Breast epithelium (tissue), 4 donors: ENCODE results near the gene MMP15. TPM values are rescaled to one million over a fixed set of nuclear protein-coding genes. Genes with fewer than 3 reads are reported as not detected.

Experiments
- DNase-seq, 2 donors: peaks; one replicate each; pipeline ENCODE4 v3.0.0-alpha.2; 2019; ENCODE audit warnings: low spot score in 2 of 2
- H3K27ac ChIP-seq, 2 donors: fragments of 200-600 bp; sonication (generic) in 1 of 2; one replicate each; pipeline ENCODE4 v1.5.1; 2016 to 2019; ENCODE audit warnings: mild to moderate bottlenecking in 1 of 2
- H3K27me3 ChIP-seq, 2 donors: fragments of 200-600 bp; sonication (generic) in 1 of 2; one replicate each; pipeline versions ENCODE4 v1.5.1 to v1.6.0; 2017 to 2019; ENCODE audit warnings: control low read depth in 1 of 2, mild to moderate bottlenecking in 1 of 2
- H3K36me3 ChIP-seq: fragments of 200-600 bp; one replicate; pipeline ENCODE4 v1.5.1; 2019
- H3K4me1 ChIP-seq, 2 donors: fragments of 200-600 bp; sonication (generic); one replicate each; pipeline ENCODE4 v1.5.1; 2016 to 2019; ENCODE audit warnings: control low read depth in 1 of 2
- H3K4me3 ChIP-seq, 3 donors: fragments of 200-600 bp; sonication (generic); 1 replicate in 2 of 3; 2 replicates in 1 of 3; pipeline ENCODE4 v1.5.1; 2016 to 2019; ENCODE audit warnings: mild to moderate bottlenecking in 3 of 3, moderate library complexity in 2 of 3
- H3K9me3 ChIP-seq, 2 donors: fragments of 200-600 bp; sonication (generic) in 1 of 2; one replicate each; pipeline ENCODE4 v1.5.1; 2016 to 2019; ENCODE audit warnings: control low read depth in 1 of 2
- POLR2A ChIP-seq: fragments of 450-650 bp; IDR thresholded peaks from one replicate; pipeline ENCODE4 v1.6.1; 2016; ENCODE audit warnings: antibody characterized with exemption, mild to moderate bottlenecking, moderate library complexity
- POLR2AphosphoS5 ChIP-seq, 3 donors: sonication (generic); formaldehyde crosslinking; IDR thresholded peaks; one replicate each; pipeline ENCODE4 v1.6.1; 2017; ENCODE audit warnings: antibody characterized with exemption in 3 of 3
- intact Hi-C: fragments of 100-400 bp; cut with DNase I; formaldehyde crosslinking; loops from one replicate; pipeline ENCODE4 v1.15.1; 2023; ENCODE audit warnings: low total_unique reads
- total RNA-seq, 3 donors: library from RNA; depleted of rRNA; stranded (reverse); fragments of >200 nt; gene quantifications; one replicate each; pipeline ENCODE4 v1.1.0, GENCODE V29; 2016
- TF ChIP-seq, protein P1 (sequence below), 3 donors: fragments of 450-650 bp; IDR thresholded peaks; one replicate each; pipeline ENCODE4 v1.5.1; 2016 to 2017; ENCODE audit warnings: antibody characterized with exemption in 3 of 3, mild to moderate bottlenecking in 3 of 3, moderate library complexity in 3 of 3

Gene MMP15
- total RNA-seq, 3 donors from 2014 or later: 4.6 to 5.3 (median 4.8) TPM

GRCh38 chr16:57996406-57997175 lies 29.0 kb upstream of the MMP15 start:
- peaks cover 5% of the 10 kb centered on the region for H3K36me3 ChIP-seq
- no peak overlapping the region for H3K27ac ChIP-seq
- H3K27me3 ChIP-seq: no peaks in the 10 kb centered on the region
- no peaks in the 10 kb centered on the region for H3K9me3 ChIP-seq
- TF ChIP-seq POLR2AphosphoS5 (IDR thresholded peaks at IDR 0.05): no peak
- TF ChIP-seq POLR2A: no peak
- TF ChIP-seq, protein P1, sequence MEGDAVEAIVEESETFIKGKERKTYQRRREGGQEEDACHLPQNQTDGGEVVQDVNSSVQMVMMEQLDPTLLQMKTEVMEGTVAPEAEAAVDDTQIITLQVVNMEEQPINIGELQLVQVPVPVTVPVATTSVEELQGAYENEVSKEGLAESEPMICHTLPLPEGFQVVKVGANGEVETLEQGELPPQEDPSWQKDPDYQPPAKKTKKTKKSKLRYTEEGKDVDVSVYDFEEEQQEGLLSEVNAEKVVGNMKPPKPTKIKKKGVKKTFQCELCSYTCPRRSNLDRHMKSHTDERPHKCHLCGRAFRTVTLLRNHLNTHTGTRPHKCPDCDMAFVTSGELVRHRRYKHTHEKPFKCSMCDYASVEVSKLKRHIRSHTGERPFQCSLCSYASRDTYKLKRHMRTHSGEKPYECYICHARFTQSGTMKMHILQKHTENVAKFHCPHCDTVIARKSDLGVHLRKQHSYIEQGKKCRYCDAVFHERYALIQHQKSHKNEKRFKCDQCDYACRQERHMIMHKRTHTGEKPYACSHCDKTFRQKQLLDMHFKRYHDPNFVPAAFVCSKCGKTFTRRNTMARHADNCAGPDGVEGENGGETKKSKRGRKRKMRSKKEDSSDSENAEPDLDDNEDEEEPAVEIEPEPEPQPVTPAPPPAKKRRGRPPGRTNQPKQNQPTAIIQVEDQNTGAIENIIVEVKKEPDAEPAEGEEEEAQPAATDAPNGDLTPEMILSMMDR (IDR thresholded peaks at IDR 0.05): no peak
- H3K4me3 ChIP-seq: no peak overlapping the region
- no peak for DNase-seq
- H3K4me1 ChIP-seq: peaks cover 0 to 6% of the 10 kb centered on the region in 2 donors
- intact Hi-C loops: no loop called here

DNA sequence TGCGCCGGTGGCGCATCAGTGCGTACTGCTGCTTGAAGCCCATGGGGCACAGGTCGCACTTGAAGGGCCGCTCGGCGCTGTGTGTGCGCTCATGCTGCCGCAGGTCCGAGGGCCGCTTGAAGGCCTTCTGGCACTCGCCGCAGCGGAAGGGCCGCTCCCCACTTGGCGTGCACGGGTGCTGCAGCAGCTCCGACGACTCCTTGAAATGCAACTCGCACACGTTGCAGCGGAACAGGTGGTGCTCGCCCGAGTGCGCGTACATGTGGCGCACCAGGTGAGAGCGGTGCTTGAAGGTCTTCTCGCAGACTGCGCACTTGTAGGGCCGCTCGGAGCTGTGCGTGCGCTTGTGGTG lies 28.4 kb upstream of the MMP15 start:
- Histone ChIP-seq H3K4me3 (no peak overlapping the region), H3K36me3 (peaks cover 5% of the 10 kb centered on the region), H3K27me3 (no peaks in the 10 kb centered on the region), H3K27ac (no peak overlapping the region), H3K4me1 (peaks cover 0 to 6% of the 10 kb centered on the region in 2 donors), H3K9me3 (no peaks in the 10 kb centered on the region)
- TF ChIP-seq POLR2A: no peak
- no peak for TF ChIP-seq POLR2AphosphoS5 (IDR thresholded peaks at IDR 0.05)
- TF ChIP-seq, protein P1 (IDR thresholded peaks at IDR 0.05): no peak
- intact Hi-C loops: no loop called here
- no peak for DNase-seq

- Histone ChIP-seq H3K36me3 (peaks cover 5% of the 10 kb centered on the region), H3K27me3 (no peaks in the 10 kb centered on the region), H3K4me3 (no peak overlapping the region), H3K27ac (peak overlapping the region; percentile 45 to 58), H3K4me1 (peaks cover 0 to 6% of the 10 kb centered on the region in 2 donors), H3K9me3 (no peaks in the 10 kb centered on the region)
- no peak for DNase-seq
- intact Hi-C loops: no loop called here
- TF ChIP-seq POLR2A (no peak), POLR2AphosphoS5 (IDR thresholded peaks at IDR 0.05) (no peak)
- TF ChIP-seq, protein P1 (IDR thresholded peaks at IDR 0.05): no peak
Measured at GRCh38 chr16:57997528-57998265, 27.9 kb upstream of the MMP15 start.

GRCh38 chr16:57998486-57998885 lies 27.1 kb upstream of the MMP15 start:
- H3K4me1 ChIP-seq: no peaks in the 10 kb centered on the region
- H3K36me3 ChIP-seq: peaks cover 5% of the 10 kb centered on the region
- peak overlapping the region; percentile 45 to 58 for H3K27ac ChIP-seq
- no peaks in the 10 kb centered on the region for H3K9me3 ChIP-seq
- TF ChIP-seq, protein P1 (IDR thresholded peaks at IDR 0.05): no peak
- TF ChIP-seq POLR2A (no peak), POLR2AphosphoS5 (IDR thresholded peaks at IDR 0.05) (no peak)
- H3K4me3 ChIP-seq: no peak overlapping the region
- H3K27me3 ChIP-seq: no peaks in the 10 kb centered on the region
- intact Hi-C loops: no loop called here
- DNase-seq: no peak

DNA sequence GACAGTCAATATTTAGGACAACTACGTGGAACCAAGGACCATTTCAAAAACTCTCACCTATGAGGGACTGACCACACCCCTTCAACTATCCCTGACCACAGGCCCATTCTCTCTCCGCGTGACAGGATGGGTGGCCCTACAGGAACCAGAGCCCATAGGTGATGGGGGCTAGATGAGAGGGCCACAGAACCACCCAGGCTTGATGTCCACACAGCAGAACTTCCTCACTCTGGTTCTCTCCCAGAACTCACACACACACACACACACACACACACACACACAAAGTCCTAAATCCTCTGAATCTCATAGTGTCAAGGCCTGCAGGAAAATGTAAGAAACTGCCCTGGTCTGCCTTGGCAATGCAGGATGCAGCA lies 26.6 kb upstream of the MMP15 start:
- TF ChIP-seq, protein P1 (IDR thresholded peaks at IDR 0.05): no peak
- TF ChIP-seq POLR2A (no peak), POLR2AphosphoS5 (IDR thresholded peaks at IDR 0.05) (no peak)
- H3K27me3 ChIP-seq: no peaks in the 10 kb centered on the region
- no peaks in the 10 kb centered on the region for H3K9me3 ChIP-seq
- H3K36me3 ChIP-seq: peaks cover 5% of the 10 kb centered on the region
- intact Hi-C loops: no loop called here
- H3K4me1 ChIP-seq: no peaks in the 10 kb centered on the region
- peak overlapping the region in 2 of 3 donors; percentile 74 to 77 for H3K4me3 ChIP-seq
- DNase-seq: no peak
- peak overlapping the region in 1 of 2 donors; percentile 45 for H3K27ac ChIP-seq
